GM21515 (cell line): Measurements from ENCODE around the gene RTN1.

Experiments
- ATAC-seq: cut with Tn5 transposase; IDR thresholded peaks from one replicate; pipeline ENCODE4 v1.9.1; 2021; ENCODE audit not compliant: unreplicated experiment

The RTN1 gene

DNA sequence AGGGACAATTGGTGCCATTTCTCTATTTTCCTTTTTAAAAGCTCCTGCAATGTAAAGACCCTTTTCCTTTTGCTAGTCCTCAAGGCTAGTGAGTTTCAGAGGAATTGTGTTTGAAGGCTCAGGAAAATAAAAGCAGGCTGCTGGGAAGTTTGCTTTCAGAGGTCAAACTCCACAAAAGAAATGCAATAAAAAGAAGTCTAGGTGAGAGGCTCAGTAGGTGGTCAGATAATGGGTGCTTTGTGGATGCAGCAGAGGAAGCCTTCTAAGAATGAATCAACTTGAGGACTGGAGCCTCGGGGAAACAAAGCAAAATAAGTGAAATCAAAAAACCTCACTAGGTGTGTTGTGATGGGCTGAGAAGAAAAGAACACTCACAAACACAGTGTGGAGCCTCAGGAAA, 304.3 kb downstream of the RTN1 start:
- no peak for ATAC-seq

DNA sequence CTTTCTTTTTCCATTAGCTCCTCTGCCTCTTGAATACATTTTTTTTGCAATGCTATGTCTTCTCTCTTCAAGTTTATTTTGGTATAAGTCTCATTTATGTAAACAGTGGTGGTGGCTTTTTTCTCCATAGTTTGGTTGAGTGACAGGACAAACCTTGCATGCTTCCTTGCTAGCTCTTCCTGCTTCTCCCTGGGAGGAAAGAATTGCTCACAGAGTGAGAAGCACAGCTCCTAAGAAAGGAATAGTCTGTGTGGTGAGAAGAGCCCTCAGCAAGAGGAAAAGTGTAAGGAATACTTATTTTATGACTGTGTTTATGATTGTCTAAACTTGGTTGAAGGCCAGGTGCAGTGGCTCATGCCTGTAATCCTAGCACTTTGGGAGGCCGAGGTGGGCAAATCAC, 305.5 kb downstream of the RTN1 start:
- ATAC-seq, result no peak

DNA sequence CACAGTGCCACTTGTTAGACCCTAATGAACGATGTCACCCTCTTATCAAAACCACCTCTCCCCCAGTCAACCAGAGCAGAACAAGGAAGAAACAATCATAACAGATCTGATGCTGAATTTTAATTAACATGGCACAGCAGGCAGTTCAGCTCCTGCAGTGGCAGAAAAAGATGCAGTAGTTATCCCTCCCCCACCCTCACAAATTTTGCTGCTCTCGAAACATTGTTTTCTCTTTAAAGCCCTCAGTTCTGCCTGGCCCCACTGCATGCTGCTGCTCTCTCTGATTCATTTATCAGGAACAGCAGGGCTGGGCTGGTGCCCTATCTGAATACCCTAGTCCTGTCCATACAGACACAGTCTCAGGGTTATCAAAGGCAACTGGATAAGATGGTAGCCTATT, 306.2 kb downstream of the RTN1 start:
- no peak for ATAC-seq

DNA sequence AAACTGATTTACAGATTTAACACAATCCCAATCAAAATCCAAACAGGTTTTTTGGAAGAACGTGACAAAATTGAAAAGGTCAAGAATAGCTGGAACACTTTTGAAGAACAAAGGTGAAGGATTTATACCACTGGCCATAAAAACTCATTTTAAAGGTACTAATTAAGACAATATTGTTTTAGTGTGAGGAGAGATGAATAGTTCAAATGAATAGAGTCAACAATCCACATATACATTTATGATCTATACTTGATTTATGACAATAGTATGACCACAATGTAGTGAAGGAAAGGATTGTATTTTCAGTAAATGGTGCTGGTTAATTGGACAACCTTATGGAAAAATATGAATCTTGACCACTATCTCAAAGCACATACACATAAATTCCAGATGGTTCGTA, 323.3 kb downstream of the RTN1 start:
- no peak for ATAC-seq
